ENCODE results near the gene SERPINE1. TPM values are rescaled to one million over a fixed set of nuclear protein-coding genes. Genes with fewer than 3 reads are reported as not detected.

Gene SERPINE1
- total RNA-seq, 2 experiments from 2014 or later = 0.05 to 0.07 TPM

DNA sequence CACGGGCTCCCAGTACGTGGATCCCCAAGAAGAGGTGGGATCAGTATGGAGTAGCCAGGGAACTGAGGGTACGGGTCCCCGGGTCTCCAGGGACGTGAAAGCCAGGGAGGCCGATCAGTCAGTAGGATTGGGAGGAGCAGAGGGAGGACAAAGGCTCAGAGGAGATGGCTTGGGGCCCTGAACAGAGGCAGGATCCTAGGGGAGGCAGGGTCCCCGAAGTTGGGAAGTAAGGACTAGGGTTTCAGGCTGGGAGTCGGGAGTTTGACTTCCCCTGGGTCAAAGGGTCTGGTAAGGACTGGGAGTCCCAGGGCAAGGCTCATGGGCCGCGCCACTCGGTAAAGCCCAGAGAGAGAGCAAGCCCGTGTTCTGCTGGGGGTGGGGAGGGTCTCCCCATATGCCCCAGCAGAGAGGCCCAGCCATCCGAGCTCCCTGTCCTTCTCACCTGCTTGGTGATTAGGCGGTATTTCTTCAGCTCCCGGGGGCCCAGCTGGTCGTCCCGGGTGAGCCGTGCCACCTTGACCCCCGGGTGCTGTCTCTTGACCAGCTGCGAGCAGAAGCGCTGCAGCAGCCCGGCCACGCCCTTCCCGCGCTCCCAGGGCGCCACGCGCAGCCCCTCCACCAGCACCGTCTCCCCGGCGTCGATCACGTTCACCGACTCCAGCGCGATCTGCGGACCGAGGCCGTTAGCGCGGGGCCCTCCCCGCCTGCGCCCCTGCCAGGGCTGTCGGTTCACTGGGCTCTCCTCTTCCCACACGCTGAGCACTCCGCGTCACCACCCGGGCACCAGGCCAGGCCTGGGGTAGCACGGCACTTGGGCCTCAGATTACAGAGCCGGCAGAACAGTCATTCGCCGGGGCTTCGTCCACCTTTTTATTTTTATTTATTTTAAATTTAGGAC is 46.2 kb downstream of the SERPINE1 start:
- peak; percentile 65 for DNase-seq
- ATAC-seq = peak; percentile 30
- ChIA-PET CTCF (interaction anchor here (0.5 to 3.6 kb wide), 7 partner anchors 8 to 110 kb away, joined by 3 to 22 read pairs (median 4); partner anchors contain the start of gene VGF), POLR2A (interaction anchor here (1.0 to 1.6 kb wide), 3 partner anchors 8 to 88 kb away, joined by 3 to 5 read pairs (median 4); partner anchors contain the start of genes TRIM56 and VGF)
- H3K4me1 Mint-ChIP-seq = peaks cover 55% of the 10 kb centered on the region
- H3K9me3 Mint-ChIP-seq (ENCODE audit: low read depth) = no peaks in the 10 kb centered on the region
- H3K27me3 Mint-ChIP-seq = peaks cover 81% of the 10 kb centered on the region
- H3K4me3 Mint-ChIP-seq = no peak overlapping the region
- H3K27ac Mint-ChIP-seq = no peak overlapping the region
- intact Hi-C loops (cut with DNase I, micrococcal nuclease) = no loop called here
- H3K36me3 Mint-ChIP-seq (ENCODE audit: low read depth) = no peaks in the 10 kb centered on the region

DNA sequence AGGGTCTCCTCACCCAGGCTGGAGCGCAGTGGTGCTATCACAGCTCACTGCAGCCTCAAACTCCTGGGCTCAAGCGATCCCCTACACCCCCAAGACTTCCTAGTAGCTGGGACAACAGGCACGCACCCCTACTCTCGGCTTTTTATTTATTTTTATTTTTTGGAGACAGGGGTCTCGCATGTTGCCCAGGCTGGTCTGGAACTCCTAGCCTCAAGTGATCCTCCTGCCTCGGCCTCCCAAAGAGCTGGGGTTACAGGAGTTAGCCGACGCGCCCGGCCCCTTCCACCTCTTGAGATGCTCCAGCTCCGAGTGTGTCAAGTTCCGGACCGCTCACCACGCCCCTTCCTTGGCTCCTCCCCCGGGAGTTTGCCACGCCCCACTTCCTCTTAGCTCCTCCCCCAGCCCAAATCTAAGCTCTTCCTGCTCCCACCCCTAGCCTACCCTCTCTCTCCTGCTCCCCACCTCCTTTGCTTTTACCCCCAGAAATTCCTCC is 46.9 kb downstream of the SERPINE1 start:
- DNase-seq (peak; percentile 85), ATAC-seq (peak; percentile 86)
- Mint-ChIP-seq H3K27ac (no peak overlapping the region), H3K4me1 (peaks cover 50% of the 10 kb centered on the region), H3K27me3 (peaks cover 78% of the 10 kb centered on the region), H3K4me3 (peak overlapping the region; percentile 41), H3K36me3 (ENCODE audit: low read depth) (no peaks in the 10 kb centered on the region), H3K9me3 (ENCODE audit: low read depth) (no peaks in the 10 kb centered on the region)
- ChIA-PET POLR2A (interaction anchor here (1.0 to 1.6 kb wide), 3 partner anchors 8 to 89 kb away, joined by 3 to 5 read pairs (median 4); partner anchors contain the start of genes TRIM56 and VGF), CTCF (interaction anchor here (0.5 to 3.6 kb wide), 8 partner anchors 8 to 109 kb away, joined by 3 to 22 read pairs (median 4); partner anchors contain the start of gene VGF)
- intact Hi-C loops (cut with DNase I, micrococcal nuclease) = loop anchor here in 1 of 2 experiments (1.0 kb wide), 1 partner anchor 19 kb away; the partner anchor contains the start of gene AP1S1

- ATAC-seq (peak; percentile 9), DNase-seq (no peak)
- Mint-ChIP-seq H3K27ac (no peak overlapping the region), H3K27me3 (peaks cover 77% of the 10 kb centered on the region), H3K9me3 (ENCODE audit: low read depth) (no peaks in the 10 kb centered on the region), H3K36me3 (ENCODE audit: low read depth) (no peaks in the 10 kb centered on the region), H3K4me3 (peak overlapping the region; percentile 41), H3K4me1 (peaks cover 49% of the 10 kb centered on the region)
- CTCF ChIA-PET = interaction anchor here (0.8 to 3.6 kb wide), 7 partner anchors 9 to 109 kb away, joined by 3 to 22 read pairs (median 4); partner anchors contain the start of gene VGF
- POLR2A ChIA-PET = interaction anchor here (1.0 to 1.6 kb wide), 3 partner anchors 9 to 89 kb away, joined by 3 to 5 read pairs (median 4); partner anchors contain the start of genes TRIM56 and VGF
- intact Hi-C loops (cut with DNase I, micrococcal nuclease) = loop anchor here in 1 of 2 experiments (1.0 kb wide), 1 partner anchor 20 kb away; the partner anchor contains the start of gene AP1S1
Observed at GRCh38 chr7:101174322-101174854, 47.5 kb downstream of the SERPINE1 start.

DNA sequence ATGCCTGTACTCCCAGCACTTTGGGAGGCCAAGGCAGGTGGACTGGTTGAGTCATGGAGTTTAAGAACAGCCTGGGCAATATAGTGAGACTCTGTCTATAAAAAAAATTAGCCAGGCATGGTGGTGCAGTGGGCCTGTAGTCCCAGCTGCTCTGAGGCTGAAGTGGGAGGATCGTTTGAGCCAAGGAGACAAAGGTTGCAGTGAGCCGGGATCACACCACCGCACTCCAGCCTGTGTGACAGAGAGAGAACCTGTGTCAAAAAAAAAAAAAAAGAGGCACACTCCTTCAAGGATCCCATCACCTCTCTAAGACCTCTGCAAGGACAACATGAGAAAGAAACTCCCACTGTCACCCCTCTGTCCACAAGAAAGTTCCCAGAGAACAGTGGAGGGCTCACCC is 48.8 kb downstream of the SERPINE1 start:
- H3K9me3 Mint-ChIP-seq (ENCODE audit: low read depth) = no peaks in the 10 kb centered on the region
- H3K36me3 Mint-ChIP-seq (ENCODE audit: low read depth) = no peaks in the 10 kb centered on the region
- CTCF ChIA-PET = interaction anchor here (1.9 to 3.6 kb wide), 2 partner anchors 17 to 32 kb away, joined by 17 to 22 read pairs; no protein-coding TSS in a partner anchor
- no peak for ATAC-seq
- H3K4me3 Mint-ChIP-seq = no peak overlapping the region
- H3K27ac Mint-ChIP-seq = no peak overlapping the region
- H3K4me1 Mint-ChIP-seq = peaks cover 40% of the 10 kb centered on the region
- no peak for DNase-seq
- POLR2A ChIA-PET = no interaction called here
- intact Hi-C loops (cut with DNase I, micrococcal nuclease) = no loop called here
- peaks cover 73% of the 10 kb centered on the region for H3K27me3 Mint-ChIP-seq

DNA sequence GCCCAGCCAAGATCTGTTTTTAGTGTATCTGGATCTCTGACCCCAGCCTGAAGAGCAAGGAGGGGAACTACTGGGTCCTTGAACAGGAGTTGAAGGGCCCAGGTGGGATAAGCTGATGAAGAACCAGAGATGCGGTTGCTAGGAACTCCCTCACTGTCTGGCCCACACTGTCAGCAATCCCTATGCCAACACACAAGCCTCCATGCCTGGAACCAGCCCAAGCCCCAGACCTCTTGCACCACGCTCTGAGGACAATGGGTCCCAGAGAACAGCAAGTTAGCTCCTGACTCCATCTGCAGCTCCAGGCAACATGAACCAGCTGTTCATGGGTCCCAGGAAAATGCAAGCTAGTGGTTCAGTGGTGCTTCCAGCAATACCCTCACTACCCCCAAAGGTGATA is 50.7 kb downstream of the SERPINE1 start:
- ChIA-PET POLR2A (no interaction called here), CTCF (interaction anchor here (1.5 to 2.0 kb wide), 2 partner anchors 9 to 15 kb away, joined by 5 to 8 read pairs; no protein-coding TSS in a partner anchor)
- H3K4me1 Mint-ChIP-seq = peaks cover 25% of the 10 kb centered on the region
- DNase-seq (no peak), ATAC-seq (no peak)
- H3K36me3 Mint-ChIP-seq (ENCODE audit: low read depth) = no peaks in the 10 kb centered on the region
- no peak overlapping the region for H3K27ac Mint-ChIP-seq
- intact Hi-C loops (cut with DNase I, micrococcal nuclease) = no loop called here
- no peak overlapping the region for H3K4me3 Mint-ChIP-seq
- H3K9me3 Mint-ChIP-seq (ENCODE audit: low read depth) = no peaks in the 10 kb centered on the region
- H3K27me3 Mint-ChIP-seq = peaks cover 72% of the 10 kb centered on the region

DNA sequence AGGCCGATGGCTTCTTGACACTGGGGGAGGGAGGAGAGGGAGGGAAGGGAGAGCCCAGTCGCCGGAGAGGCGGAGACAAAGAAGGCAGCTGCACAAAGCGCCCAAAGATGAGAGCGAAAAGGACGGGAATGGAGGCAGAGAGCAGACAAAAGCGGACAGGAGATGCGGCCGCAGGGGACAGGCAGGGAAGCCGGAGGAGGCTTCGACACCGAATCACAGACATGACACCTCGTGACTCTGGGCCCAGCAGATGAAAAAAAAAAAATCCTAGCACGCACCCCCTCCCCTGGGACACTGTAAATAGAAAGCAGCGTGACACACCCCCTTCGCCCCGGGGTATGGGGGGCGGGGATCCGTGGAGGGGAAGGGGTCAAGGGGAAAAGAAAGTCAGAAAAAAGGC is 52.2 kb downstream of the SERPINE1 start:
- CTCF ChIA-PET = no interaction called here
- peak overlapping the region; percentile 33 for H3K4me3 Mint-ChIP-seq
- peaks cover 12% of the 10 kb centered on the region for H3K4me1 Mint-ChIP-seq
- no peak for ATAC-seq
- no peaks in the 10 kb centered on the region for H3K36me3 Mint-ChIP-seq (ENCODE audit: low read depth)
- no peak for DNase-seq
- no peaks in the 10 kb centered on the region for H3K9me3 Mint-ChIP-seq (ENCODE audit: low read depth)
- H3K27me3 Mint-ChIP-seq = peaks cover 62% of the 10 kb centered on the region
- POLR2A ChIA-PET = no interaction called here
- intact Hi-C loops (cut with DNase I, micrococcal nuclease) = no loop called here
- no peak overlapping the region for H3K27ac Mint-ChIP-seq

DNA sequence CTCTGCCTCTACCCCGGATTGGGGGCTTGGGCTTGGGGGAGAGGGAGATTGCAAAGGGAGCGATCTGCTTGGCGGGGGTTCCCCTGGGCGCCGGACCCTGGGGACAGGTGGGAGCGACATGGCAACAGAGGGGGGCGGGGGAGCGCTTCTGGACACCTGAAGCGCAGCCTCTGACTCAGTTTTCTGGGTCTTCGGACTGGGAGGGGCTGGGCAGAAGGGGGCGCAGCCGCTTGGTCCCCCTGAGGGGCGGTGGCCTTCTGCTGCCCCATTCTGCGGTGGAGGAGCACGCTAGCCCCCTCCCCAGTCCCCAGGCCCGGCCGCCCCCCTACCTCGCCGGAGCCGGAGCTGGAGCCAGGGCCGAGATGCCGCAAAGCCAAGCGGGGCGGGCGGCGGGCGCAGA is 52.8 kb downstream of the SERPINE1 start:
- ChIA-PET CTCF (interaction anchor here (0.6 kb wide), 1 partner anchor 455 kb away, joined by 3 read pairs; no protein-coding TSS in a partner anchor), POLR2A (no interaction called here)
- intact Hi-C loops (cut with DNase I, micrococcal nuclease) = no loop called here
- Mint-ChIP-seq H3K27me3 (peaks cover 57% of the 10 kb centered on the region), H3K27ac (no peak overlapping the region), H3K9me3 (ENCODE audit: low read depth) (no peaks in the 10 kb centered on the region), H3K36me3 (ENCODE audit: low read depth) (no peaks in the 10 kb centered on the region), H3K4me1 (peaks cover 7% of the 10 kb centered on the region), H3K4me3 (no peak overlapping the region)
- DNase-seq (no peak), ATAC-seq (no peak)

- DNase-seq = no peak
- Mint-ChIP-seq H3K4me3 (peak within 1 kb of the TSS; percentile 33), H3K36me3 (ENCODE audit: low read depth) (no peaks in the 10 kb centered on the region), H3K9me3 (ENCODE audit: low read depth) (no peaks in the 10 kb centered on the region), H3K27ac (no peak within 1 kb of the TSS), H3K4me1 (peaks cover 7% of the 10 kb centered on the region), H3K27me3 (peaks cover 55% of the 10 kb centered on the region)
- no peak for ATAC-seq
- ChIA-PET POLR2A (no interaction called here), CTCF (interaction anchor here (0.6 to 1.1 kb wide), 2 partner anchors 36 to 455 kb away, joined by 3 to 4 read pairs; no protein-coding TSS in a partner anchor)
- intact Hi-C loops (cut with DNase I, micrococcal nuclease) = no loop called here
Observed at GRCh38 chr7:101180130-101180755, 53.3 kb downstream of the SERPINE1 start, which contains the start of gene NAT16. TSS of gene NAT16 (minus strand) at chr7:101180293. CDS start at chr7:101174807, 5,486 bp downstream.

DNA sequence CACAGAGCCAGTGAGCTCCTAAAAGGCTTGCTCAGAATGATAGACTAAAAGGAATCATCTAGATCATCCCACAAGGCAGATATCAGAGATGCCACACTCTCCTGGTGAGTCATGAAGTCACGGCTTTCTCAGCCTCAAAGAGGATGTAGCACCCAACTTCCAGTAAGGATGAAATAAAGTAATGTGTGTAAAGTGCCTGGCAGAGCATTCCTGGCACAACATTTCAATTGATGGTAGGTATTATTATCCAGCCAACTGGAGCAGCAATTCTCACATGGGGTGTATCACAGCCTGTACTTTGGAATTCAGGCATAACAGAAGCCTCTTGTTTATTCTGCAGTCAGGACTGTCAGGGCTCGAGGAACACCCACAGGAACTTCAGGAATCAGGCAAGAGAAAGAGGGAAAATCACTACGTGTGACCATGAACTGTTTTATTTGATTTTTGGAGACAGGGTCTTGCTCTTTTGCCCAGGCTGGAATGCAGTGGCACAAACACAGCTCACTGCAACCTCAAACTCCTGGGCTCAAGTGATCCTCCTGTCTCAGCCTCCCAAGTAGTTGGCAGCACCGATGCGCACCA is 58.4 kb downstream of the SERPINE1 start:
- ATAC-seq (no peak), DNase-seq (no peak)
- peaks cover 3% of the 10 kb centered on the region for H3K4me1 Mint-ChIP-seq
- H3K36me3 Mint-ChIP-seq (ENCODE audit: low read depth) = no peaks in the 10 kb centered on the region
- POLR2A ChIA-PET = no interaction called here
- H3K4me3 Mint-ChIP-seq = no peak overlapping the region
- no peak overlapping the region for H3K27ac Mint-ChIP-seq
- intact Hi-C loops (cut with DNase I, micrococcal nuclease) = no loop called here
- H3K27me3 Mint-ChIP-seq = peaks cover 25% of the 10 kb centered on the region
- H3K9me3 Mint-ChIP-seq (ENCODE audit: low read depth) = no peaks in the 10 kb centered on the region
- CTCF ChIA-PET = interaction anchor here (1.0 to 1.3 kb wide), 2 partner anchors 41 to 98 kb away, joined by 3 read pairs; no protein-coding TSS in a partner anchor

DNA sequence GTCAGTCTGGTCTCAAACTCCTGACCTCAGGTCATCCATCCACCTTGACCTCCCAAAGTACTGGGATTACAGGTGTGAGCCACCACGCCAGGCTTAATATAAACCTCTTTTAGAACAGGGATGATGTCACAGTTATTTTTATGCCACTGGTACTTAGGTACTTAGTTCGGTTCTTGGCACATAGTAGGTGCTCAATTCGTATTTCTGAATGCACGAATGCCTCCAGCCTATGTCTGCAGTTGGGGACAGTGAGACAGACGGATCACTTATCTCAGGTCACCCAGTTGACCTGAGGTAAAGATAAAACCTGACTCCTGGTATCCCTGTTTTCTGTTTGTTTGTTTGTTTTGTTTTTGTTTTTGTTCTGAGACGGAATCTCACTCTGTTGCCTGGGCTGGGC is 59.3 kb downstream of the SERPINE1 start:
- Mint-ChIP-seq H3K27ac (no peak overlapping the region), H3K27me3 (peaks cover 19% of the 10 kb centered on the region), H3K9me3 (ENCODE audit: low read depth) (no peaks in the 10 kb centered on the region), H3K4me3 (no peak overlapping the region), H3K36me3 (ENCODE audit: low read depth) (no peaks in the 10 kb centered on the region), H3K4me1 (no peaks in the 10 kb centered on the region)
- intact Hi-C loops (cut with DNase I, micrococcal nuclease) = no loop called here
- ATAC-seq = no peak
- CTCF ChIA-PET = interaction anchor here (0.7 kb wide), 1 partner anchor 42 kb away, joined by 4 read pairs; no protein-coding TSS in a partner anchor
- POLR2A ChIA-PET = interaction anchor here (0.6 kb wide), 1 partner anchor 39 kb away, joined by 5 read pairs; no protein-coding TSS in a partner anchor
- DNase-seq = no peak

All from activated CD4-positive, alpha-beta T cell treated with anti-CD3 and anti-CD28 coated beads for 36 hours (primary cell).